Mesodermal cell (in vitro differentiated cells): Measurements from ENCODE around the gene ATP5F1E.
"Not testable (repeated sequence)": the region's sequence is repeated elsewhere in the genome, so short reads cannot be mapped to it uniquely, and the experiment has no call there.

Experiments
- H3K27ac ChIP-seq: 2 replicates; pipeline ENCODE4 v1.7.0; 2013; ENCODE audit warnings: mild to moderate bottlenecking, low read depth, low read length, moderate library complexity; ENCODE audit not compliant: severe bottlenecking
- H3K36me3 ChIP-seq: 2 replicates; pipeline ENCODE4 v1.7.1; 2013; ENCODE audit warnings: mild to moderate bottlenecking, low read length, moderate library complexity; ENCODE audit not compliant: control insufficient read depth, insufficient read depth
- H3K4me1 ChIP-seq: one replicate; pipeline ENCODE4 v1.7.1; 2013; ENCODE audit warnings: mild to moderate bottlenecking, low read length; ENCODE audit not compliant: insufficient read depth, control insufficient read depth, poor library complexity, severe bottlenecking
- H3K4me3 ChIP-seq: 2 replicates; pipeline ENCODE4 v1.7.0; 2013; ENCODE audit warnings: low read length, control low read depth, mild to moderate bottlenecking; ENCODE audit not compliant: insufficient read depth, poor library complexity, severe bottlenecking; ENCODE audit errors: extremely low read depth
- H3K9me3 ChIP-seq: 2 replicates; pipeline ENCODE4 v1.7.1; 2013; ENCODE audit warnings: mild to moderate bottlenecking, low read length, moderate library complexity; ENCODE audit not compliant: control insufficient read depth
- WGBS, 2 experiments: methylation state at CpG; one replicate each; pipeline ENCODE4 v1.1.5; 2013; ENCODE audit warnings: missing lambda C conversion rate in 2 of 2; ENCODE audit not compliant: insufficient coverage in 2 of 2; 5-methylcytosine and 5-hydroxymethylcytosine counted together

Gene ATP5F1E

DNA sequence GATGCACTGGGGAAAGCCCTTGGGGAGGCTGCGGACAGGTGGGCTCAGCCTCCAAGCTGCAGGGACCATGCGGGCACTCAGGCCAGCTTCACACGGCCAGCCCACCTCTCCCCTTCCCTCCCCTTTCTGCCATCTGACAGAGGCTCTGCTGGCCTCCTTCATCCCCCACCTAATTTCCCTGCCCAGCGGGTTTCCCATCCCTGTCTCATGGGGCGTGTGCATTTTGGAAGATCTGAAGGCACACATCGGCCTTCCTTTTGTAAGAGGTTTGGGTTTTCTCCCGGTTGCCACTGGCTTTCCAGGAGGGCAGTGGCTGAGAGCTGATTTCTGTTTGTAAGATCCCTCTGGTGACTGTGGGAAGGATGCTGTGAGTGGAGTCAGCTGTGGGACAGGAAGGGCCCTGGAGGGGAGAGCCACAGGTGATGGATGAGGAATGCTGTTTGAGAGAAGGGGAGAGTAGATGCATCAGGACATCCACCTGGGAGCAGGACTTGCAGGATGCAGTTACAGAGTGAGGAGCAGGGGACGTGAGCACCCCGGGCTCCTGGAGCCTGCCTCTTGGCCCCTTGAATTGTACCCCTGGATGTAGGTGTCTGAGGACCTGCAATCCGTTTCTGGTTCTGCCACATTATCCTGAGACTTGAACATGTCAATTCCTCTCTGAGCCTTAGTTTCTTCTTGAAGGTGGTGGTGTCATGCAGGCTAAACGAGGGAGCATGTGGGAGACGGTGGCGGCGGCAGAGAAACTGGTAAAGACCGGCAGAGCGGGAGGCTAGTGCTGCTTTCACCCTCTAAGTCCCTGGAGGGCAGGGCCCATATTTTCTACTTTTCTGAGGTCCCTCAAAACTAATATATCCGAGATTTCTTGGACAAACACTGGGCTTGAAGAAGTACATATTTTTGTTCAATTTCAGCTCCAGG, 18.8 kb downstream of the ATP5F1E start:
- H3K27ac ChIP-seq = no peak overlapping the region
- WGBS, 2 experiments = 86 to 88% methylated on average over 15 to 16 of the region's 17 CpGs
- H3K36me3 ChIP-seq = peaks cover 6% of the 10 kb centered on the region
- no peaks in the 10 kb centered on the region for H3K9me3 ChIP-seq
- no peak overlapping the region for H3K4me3 ChIP-seq
- peaks cover 25% of the 10 kb centered on the region for H3K4me1 ChIP-seq

DNA sequence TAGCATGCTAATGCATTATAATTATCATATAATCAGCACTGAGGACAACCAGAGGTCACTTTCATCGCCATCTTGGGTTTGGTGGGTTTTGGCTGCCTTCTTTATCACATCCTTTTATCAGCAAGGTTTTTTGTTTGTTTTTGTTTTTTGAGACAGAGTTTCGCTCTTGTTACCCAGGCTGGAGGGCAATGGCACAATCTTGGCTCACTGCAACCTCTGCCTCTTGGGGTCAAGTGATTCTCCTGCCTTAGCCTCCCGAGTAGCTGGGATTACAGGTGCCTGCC, 20.3 kb downstream of the ATP5F1E start:
- not testable (repeated sequence) for H3K4me3 ChIP-seq, H3K36me3 ChIP-seq, H3K9me3 ChIP-seq
- H3K4me1 ChIP-seq = peaks cover 25% of the 10 kb centered on the region
- H3K27ac ChIP-seq = peak overlapping the region; percentile 93
- 72 to 85% methylated on average over 2 of the region's 3 CpGs for WGBS, 2 experiments

DNA sequence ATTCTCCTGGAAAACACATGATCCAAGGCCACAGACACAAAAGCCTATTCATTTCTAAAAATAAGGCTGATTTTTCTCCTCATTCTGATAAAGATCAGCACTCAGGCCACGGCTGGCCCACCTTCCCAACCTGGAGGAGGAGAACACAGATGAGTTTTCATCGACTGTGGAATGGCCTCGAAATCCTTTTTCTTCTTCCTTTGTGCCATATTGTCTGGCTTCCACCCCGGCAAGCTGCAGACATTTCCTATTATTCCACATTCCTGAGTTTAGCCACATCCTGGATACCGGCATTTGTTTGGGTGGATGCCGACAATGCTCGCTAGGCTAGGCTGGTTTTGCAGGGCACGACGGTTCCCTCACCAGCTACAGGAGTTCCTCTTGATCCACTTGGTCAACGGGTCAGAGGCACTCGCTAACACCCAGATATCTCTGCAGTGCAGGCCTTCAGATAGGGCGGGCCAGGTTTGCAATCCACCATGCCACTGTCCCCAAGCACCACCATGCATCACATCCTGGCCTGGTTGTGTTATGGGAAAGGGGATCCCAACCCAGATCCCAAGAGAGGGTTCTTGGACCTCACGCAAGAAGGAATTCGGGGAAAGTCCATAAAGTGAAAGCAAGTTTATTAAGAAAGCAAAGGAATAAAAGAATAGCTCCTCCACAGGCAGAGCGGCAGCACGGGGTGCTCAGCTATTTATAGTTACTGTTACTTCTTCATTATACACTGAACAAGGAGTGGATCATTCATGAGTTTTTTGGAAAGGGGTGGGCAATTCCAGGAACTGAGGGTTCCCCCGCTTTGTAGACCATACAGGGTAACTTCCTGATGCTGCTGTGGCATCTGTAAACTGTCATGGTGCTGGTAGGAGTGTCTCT, 20.9 kb downstream of the ATP5F1E start:
- 69 to 82% methylated on average over 12 of the region's 17 CpGs for WGBS, 2 experiments
- Histone ChIP-seq H3K4me3 (no peak overlapping the region), H3K9me3 (no peaks in the 10 kb centered on the region), H3K27ac (peak overlapping the region; percentile 93), H3K36me3 (no peaks in the 10 kb centered on the region), H3K4me1 (peaks cover 29% of the 10 kb centered on the region)

DNA sequence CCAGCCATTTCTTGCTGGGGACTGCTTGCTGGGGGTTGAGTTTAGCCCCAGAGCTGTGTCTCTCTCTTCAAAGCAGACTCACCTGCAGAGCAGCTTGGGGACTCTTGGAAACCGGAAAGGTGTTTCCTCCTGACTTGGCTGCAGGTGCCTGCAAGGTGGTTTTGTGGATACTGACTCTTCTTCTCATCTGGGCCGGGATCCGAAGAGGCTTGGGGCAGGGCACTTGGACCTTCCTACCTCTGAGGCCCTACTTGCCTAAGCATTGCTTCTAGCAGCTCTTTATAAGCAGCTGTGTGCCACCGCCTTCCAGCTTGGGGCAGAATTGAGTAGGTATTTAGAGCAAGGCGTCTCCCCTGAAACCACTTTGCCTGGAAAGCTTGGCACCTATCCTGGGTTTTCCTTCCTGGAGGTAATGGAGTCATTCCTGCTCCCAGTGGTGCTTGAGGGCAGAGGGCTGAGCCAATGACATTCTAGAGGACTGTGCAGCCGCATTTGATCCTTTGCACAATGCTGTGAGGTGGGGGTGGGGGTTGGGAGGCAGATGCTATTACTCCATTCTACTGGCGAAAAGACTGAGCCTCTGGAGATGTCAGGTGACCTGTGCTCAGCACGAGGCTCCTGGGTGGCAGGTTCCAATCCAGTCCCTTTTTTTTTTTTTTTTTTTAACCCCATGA, 21.7 kb downstream of the ATP5F1E start:
- Histone ChIP-seq H3K27ac (peak overlapping the region; percentile 93), H3K4me3 (no peak overlapping the region)
- 78 to 87% methylated on average over 5 of the region's 8 CpGs for WGBS, 2 experiments

DNA sequence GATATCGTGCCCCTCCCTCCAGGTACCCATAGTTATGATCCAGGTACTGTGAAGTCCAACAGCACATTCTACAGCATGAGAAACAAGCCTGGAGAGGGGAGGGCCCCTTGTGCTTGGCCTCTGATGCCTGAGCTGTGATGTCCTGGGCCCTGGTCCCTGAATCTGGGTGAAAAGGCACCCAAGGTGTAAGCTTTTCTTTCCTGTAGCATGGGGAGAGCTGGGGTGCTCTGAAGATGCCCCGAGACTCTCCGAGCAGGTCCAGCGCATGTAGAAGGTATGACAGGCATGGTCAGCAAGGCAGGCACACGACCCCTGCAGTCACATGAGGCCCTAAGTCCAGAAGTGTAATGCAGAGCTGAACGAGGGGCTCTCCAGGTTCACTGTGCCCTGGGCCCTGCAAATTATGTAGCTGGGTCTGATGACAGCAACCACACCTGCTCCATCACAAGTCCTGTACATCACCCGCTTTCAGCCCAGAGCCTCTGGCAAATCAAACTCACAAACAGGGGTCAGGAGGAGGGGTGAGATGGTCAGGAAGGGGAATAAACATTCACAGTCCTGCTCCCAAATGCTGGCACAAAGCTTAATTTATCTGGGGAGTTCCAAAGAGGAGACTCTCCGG, 23.3 kb downstream of the ATP5F1E start:
- H3K4me3 ChIP-seq = no peak overlapping the region
- no peaks in the 10 kb centered on the region for H3K9me3 ChIP-seq
- H3K36me3 ChIP-seq = peaks cover 5% of the 10 kb centered on the region
- H3K4me1 ChIP-seq = peaks cover 27% of the 10 kb centered on the region
- H3K27ac ChIP-seq = no peak overlapping the region
- whole genome bisulfite sequencing, 2 experiments = 84 to 88% methylated on average over 5 to 6 of the region's 8 CpGs

More for the DNA sequence above, 21.7 kb downstream of the ATP5F1E start:
- Histone ChIP-seq H3K36me3 (no peaks in the 10 kb centered on the region), H3K9me3 (no peaks in the 10 kb centered on the region), H3K4me1 (peaks cover 36% of the 10 kb centered on the region)

DNA sequence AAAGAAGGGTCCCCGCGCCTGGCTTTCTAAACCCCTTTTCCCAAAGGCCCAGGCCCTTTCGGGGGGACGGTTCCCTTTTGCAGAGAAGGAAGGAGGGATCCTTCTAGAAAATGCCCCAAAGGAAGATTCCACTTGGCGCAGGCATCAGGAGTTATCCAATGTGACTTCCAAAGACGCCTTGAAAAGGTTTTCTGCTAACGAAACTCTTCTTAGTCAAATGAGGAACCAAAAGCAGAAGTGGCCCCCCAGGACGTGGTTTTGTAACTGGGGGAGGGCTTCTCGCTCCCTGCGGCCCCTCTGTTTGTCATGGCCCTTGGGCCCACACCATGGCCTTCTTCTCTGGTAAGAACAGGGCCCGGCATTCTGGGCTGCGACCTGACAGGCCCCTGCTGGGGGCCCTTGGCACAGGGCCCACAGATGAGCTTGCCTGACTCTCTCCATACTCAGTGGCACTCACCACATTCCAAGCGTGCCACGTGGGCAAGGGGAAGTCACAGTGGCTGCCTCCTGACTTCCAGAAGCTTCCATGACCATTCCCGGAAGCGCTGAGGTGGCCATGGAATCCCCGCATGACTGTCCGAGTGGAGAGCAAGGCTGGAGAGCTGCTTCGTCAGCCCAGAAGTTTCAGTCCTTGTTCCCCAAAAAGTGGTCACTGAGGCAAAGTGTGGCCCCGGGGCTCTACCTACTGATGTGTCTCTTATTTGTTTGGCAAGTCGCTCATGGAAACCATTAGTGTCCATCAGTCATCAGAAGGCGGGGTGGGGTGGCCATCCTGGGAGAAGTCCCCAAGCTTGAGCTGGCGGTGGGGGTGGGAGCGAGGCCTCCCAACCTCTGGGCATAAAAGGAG, 24.2 kb downstream of the ATP5F1E start:
- Histone ChIP-seq H3K4me1 (peaks cover 27% of the 10 kb centered on the region), H3K27ac (no peak overlapping the region), H3K36me3 (peaks cover 9% of the 10 kb centered on the region), H3K4me3 (no peak overlapping the region), H3K9me3 (no peaks in the 10 kb centered on the region)
- WGBS, 2 experiments = 89 to 90% methylated on average over 22 to 24 of the region's 24 CpGs

DNA sequence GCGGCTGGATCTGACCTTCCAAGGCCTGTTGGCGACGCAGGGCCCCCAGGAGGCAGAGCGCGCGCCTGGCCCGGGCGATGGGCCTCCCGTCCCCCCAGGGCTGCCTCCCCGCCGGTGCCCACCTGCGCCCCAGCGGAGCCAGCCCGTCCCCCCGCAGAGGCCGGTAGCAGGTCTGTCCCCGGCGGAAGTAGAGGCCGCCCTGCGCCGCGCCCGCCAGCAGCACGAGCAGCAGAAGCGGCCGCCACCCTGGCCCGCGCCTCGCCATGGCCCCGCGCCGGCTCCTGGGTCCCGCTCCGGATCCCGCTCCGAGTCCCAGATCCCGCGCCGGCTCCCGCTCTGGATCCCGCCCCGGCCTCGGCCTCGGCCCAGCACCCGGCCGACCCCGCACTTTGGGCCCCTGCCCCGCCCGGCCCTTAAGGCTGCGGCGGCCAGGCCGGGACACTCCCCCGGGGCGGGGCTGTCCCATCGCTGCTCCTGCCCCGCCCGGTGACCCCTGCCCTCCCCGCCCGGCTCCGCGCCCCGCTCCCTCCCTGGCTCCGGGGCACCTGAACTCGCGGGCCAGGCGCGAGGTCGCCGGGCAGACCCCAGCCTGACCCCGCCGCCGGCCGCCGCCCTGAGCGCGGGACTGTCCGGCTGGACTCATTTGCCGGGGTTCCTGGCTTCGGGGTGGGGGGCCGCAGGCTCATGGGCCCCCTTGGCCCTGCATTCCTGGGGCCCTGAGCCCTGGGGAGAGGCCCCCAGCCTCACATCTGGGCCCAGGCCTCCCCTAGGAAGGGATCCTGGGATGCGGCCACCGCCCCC, 25.1 kb downstream of the ATP5F1E start, which contains the start of gene CTSZ:
Gene CTSZ (minus strand): TSS at position 391 of the 801 bp plus-strand sequence. CDS start 126 bp downstream, at position 265.
- peaks cover 27% of the 10 kb centered on the region for H3K4me1 ChIP-seq
- H3K36me3 ChIP-seq = peaks cover 11% of the 10 kb centered on the region
- H3K4me3 ChIP-seq = peak within 1 kb of the TSS; percentile 50
- WGBS, 2 experiments = 2 to 10% methylated on average over 54 to 78 of the region's 82 CpGs
- H3K9me3 ChIP-seq = no peaks in the 10 kb centered on the region
- no peak within 1 kb of the TSS for H3K27ac ChIP-seq

DNA sequence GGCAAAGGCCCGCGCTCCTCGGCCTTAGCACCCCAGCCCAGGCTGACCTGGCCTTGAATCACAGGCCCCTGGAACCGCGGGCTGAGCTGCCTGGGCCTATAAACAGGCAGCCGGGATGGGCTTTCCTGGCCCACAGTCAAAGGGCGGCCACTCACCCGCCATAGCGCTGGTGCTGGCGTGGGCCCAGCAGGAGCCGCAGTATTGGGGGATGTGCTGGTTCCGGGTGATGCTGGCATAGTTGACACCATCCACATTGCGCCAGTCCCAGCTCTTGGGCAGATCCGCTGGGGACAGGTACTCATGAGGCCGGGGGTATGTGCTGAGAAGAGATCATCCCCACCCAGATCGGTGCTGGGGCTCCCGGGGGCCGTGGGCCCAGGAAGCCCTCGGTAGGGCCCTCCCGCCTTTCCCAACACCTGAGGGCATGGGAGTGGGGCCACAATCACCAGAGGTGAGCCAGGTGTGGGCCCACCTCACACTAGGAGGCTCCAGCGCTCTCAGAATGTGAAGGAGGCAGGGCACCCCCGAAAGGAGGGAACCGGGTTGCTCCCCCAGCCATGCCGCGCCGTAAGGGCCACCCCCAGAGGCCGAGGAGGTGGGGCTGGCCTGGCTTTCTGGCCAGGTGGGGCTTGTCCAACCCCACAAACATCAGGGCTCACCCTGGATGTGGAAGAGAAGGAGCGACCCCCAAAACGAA, 25.8 kb downstream of the ATP5F1E start:
- 85 to 89% methylated on average over 22 to 24 of the region's 29 CpGs for WGBS, 2 experiments
- Histone ChIP-seq H3K4me3 (peak overlapping the region; percentile 50), H3K9me3 (no peaks in the 10 kb centered on the region), H3K27ac (no peak overlapping the region), H3K36me3 (peaks cover 14% of the 10 kb centered on the region), H3K4me1 (peaks cover 26% of the 10 kb centered on the region)
